Measurements from ENCODE around the gene RAB5A.
"Not testable (repeated sequence)": the region's sequence is repeated elsewhere in the genome, so short reads cannot be mapped to it uniquely, and the experiment has no call there.

RAB5A gene, protein sequence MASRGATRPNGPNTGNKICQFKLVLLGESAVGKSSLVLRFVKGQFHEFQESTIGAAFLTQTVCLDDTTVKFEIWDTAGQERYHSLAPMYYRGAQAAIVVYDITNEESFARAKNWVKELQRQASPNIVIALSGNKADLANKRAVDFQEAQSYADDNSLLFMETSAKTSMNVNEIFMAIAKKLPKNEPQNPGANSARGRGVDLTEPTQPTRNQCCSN

DNA sequence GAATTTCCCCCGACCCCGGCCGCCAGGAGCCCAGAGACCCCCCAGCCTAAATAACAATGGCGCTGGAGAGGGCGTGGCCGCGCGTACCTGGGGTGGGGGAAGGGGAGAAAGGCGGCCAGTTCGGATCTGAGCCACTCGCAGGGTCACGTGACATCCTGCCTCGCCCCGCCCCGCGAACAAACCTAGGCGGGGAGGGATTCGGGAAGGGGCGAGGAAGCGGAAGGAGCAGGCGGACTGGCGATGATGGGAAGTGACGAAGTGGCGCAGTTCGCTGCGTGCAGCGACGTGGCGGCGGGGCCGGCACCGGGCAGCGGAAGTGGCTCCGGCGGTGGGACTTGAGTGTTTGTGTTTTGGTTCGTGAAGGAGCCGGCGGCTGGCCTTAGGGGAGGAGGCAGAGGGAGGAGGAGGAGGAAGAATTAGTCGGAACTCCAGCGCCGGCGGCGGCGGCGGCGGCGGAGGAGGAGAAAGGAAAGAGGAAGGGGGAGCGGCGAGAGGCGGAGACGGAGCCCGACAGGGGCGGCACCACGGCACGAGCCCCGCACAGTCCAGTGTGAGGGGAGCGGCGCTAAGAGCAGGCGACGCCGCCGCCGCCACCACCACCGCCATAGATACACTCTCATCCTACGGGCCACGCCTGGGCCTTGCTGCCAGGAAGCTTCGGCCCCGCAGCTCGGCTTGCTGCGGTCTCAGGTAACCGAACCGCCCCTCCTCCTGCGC, at the start of gene RAB5A:
Gene RAB5A (plus strand): TSS at position 266 of the 717 bp plus-strand sequence. CDS start 3,802 bp downstream, outside the sequence.
- peak; percentile 91 for DNase-seq

DNA sequence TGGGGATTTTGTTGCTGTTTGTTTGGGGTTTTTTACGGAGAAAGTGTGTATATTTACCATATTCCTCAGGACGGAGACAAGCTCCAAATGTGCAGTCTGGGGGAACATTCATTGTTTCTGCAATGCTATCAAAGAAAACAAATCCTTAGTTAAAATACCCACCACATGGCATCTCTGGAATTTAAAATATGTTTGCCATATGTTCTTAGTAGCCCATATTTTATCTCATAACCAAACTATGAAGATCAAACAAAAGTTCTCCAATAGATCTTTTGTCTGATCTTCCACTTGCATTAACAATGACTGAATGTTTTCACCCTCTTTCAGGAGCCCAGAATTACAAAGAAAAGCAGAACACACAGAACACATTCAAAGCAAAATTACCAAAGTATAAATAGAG, 48.2 kb upstream of the RAB5A start:
- no peak for DNase-seq

DNA sequence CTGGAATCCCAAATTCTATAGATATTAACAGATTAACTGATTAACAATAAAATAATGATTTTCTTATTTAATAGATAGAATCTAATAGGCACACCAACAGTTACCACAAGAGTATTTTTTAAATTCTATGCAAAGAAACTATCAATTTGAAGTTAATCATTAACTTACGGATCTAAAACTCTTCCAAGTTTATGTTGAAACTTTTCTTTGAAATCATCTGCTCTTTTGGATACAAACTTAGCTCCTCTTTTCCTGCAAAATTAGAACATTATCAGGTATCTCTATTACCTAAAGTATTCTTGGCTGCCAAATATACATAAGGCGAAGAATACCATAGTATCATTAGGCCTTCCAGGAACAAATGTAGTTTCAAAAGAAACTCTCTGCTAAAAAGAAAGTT, 47.6 kb upstream of the RAB5A start:
- no peak for DNase-seq

DNA sequence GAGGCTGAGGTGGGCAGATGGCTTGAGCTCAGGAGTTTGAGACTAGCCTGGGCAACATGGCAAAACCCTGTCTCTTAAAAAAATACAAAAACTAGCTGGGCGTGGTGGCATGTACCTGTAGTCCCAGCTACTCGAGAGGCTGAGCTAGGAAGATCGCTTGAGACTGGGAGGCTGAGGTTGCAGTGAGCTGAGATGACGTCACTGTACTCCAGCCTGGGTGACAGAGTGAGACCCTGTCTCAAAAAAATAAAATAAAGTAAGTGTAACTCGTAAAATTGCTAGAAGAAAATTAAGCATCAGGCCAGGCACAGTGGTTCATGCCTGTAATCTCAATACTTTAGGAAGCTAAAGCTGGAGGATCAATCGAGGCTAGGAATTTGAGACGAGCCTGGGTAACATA, 47.1 kb upstream of the RAB5A start:
- DNase-seq, result not testable (repeated sequence)

DNA sequence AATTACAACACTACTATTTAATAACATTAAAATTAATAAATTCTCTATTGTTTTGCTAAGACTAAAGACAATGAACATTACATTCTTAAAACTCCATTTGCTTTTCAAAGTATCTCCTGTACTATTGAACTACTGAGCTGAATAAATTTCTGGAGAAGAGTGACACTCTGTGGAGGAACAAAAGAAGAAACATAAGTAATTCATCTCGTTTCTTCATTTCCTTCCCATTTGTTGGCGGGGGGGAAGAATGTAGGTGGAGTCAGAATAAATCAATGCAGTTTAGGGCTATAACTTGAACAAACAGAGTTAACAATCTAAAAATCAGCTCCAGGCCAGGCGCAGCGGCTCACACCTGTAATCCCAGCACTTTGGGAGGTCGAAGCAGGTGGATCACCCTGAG, 45.6 kb upstream of the RAB5A start:
- no peak for DNase-seq

DNA sequence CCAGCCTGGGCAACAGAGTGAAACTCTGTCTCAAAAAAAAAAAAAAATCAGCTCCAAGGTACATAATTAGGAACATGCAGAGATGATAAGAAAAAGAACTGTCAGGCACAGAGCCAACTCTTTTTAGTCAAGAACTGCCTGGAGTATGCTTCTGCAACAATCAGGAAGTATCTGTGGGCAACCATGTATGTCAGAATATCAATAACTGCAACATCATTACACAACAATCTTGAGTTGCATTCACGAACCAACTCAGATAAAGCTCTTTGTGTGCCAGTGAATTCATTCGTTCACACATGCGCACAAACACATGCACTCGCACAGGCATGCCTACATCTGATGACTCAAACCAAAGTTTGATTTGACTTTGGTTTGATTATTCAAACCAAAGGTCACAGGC, 45.0 kb upstream of the RAB5A start:
- DNase-seq, result no peak

DNA sequence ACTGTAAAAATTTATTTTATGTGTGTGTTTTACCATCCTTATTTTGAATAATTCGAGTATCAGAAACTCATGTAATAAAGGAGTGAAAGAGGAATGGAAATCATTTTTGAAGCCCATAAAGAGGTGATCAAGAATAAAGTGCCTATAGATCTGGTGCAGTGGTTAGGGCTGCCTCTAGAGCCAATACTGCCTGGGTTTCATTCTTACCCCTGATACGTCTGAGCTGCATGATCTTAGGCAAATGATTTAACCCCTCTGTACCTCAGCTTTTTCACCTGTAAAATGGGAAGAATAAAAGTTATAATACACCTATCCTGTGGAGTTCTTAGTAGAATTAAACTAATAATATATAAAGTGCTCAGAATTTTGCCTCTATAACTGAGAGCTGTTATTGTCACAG, 43.2 kb upstream of the RAB5A start:
- no peak for DNase-seq

DNA sequence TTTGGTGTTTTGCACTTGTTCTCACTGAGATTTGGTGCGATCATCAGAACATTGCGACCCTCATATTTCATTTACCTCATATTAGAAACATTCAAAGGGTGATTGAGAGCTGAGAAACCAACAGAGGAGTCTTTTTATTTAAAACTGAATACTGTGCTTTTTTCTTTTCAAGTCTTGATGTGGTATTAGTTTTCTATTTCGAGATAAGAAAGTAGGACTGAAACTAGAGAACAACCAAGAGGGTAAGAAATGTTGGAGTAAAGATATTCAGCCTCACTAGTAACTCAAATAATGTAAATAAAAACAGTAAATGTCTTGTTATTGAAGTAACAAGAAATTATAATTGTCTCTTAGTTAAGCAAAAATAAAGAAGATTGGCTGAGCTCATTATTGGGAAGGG, 39.4 kb upstream of the RAB5A start:
- DNase-seq, result no peak

DNA sequence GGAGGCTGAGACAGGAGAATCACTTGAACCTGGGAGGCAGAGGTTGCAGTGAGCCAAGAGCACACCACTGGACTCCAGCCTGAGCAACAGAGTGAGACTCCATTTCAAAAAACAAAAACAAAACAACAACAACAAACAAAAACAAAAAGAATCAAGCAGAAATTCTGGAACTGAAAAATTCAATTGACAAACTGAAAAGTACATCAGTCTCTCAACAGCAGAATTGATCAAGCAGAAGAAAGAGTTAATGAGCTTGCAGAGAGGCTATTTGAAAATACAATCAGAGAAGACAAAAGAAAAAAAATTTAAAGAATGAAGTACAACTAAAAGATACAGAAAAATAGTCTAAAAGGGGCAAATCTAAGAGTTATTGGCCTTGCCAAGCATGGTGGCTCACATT, 35.4 kb upstream of the RAB5A start:
- no peak for DNase-seq

DNA sequence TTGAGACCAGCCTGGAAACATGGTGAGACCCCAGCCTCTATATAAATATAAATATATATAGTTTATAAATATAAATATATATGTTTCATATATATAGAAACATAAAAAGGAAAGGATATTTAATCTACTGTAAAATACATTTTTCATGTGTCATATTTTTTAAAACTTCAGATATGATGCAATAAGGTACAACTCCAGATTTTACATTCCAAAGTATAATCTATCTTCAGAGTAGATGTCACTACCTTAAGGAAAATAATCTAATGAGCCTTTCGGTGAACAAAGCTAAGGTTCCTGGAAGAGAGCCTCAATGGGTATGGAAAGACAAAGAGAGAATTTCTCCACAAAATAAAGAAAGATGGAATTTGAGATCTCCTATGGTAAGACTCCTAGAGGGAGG, 29.7 kb upstream of the RAB5A start:
- DNase-seq, result no peak

DNA sequence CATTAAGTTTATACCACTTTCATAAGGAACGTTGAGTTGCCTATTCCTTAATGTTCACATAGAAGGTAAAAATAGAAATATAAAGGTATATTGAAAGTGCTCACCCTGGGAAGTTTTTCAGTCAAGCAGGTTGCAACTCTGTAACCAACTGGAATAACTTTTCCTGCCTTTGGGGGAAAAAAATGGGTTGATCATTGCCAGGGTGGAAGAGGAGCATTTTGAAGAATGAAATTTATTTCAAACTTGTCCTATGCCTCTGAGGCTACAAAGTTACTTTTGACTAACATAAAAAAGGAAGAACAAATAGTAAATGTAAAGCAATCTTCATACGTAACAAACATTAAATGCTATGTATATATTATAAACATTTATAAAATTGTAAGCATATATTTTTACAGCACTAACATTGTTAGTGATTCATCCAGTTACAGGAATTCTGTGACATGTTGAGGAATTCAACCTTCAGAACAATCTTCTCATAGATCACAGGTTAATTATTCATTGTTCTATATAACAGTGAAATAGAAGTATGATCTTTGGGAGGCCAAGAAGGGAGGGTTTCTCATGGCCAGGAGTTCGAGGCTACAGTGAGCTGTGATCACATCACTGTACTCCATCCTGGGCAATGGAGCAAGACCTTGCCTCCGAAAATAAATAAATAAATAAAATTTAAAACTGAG, 26.4 kb upstream of the RAB5A start:
- DNase-seq, result no peak

DNA sequence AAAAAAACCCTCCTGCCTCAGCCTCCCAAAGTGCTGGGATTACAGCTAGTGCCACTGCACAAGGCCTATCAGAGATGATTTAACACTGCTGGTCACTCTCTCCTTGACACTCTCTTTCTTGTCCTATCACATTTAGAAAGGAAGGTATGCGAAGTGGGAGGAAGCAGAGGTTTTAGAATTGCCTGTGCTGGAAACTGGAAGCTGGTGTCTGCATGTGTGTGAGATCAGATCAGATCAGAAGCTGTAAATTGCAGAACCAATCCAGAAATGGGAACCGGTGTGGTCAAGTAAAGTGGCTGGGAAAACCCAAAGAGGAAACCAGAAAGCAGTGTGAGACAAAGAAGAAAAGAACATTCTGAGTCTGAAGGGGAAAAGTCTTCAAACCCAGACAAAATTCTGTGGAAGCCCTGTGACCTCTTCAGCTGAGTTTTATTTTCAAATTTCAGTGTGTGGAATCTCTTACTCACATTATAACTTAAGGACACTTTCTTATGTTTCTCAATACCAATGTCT, 15.7 kb upstream of the RAB5A start:
- DNase-seq, result no peak

DNA sequence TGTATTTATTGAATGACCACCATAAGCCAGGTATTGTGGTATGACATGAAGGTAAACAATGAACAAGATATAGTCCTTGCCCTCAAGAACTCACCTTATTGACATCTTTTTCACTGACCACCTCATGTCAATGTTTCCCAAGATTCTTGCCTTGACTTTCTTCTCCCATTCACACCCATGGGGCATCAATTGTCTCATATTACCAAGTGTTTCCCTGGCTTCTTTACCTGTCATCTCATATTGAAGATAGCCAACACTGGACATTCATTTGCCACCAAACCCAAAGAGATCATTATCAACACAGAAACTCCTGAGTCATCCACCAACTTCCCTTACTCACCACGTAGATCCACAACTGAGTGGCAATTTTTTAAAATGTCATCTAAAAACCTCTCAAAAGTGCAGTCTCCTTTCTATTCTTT, 15.1 kb upstream of the RAB5A start:
- DNase-seq, result no peak

DNA sequence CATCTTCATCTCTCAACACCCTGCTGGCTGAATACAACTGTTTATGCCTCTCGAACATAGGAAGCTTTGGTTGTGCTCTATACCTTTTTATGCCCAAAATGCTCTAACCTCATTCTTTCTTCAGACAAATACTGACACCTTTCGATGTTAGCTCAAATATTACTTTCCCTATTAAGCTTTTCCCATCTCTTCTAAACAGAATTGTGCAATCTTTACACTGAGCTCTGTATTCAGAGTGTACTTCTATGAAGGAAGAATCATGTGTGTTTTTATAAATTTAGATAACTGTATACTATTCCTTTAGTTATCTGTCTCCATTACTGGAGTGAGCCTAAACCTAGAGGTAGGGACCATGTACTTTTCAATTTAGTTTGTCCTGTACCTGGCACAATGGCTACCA, 14.5 kb upstream of the RAB5A start:
- no peak for DNase-seq

DNA sequence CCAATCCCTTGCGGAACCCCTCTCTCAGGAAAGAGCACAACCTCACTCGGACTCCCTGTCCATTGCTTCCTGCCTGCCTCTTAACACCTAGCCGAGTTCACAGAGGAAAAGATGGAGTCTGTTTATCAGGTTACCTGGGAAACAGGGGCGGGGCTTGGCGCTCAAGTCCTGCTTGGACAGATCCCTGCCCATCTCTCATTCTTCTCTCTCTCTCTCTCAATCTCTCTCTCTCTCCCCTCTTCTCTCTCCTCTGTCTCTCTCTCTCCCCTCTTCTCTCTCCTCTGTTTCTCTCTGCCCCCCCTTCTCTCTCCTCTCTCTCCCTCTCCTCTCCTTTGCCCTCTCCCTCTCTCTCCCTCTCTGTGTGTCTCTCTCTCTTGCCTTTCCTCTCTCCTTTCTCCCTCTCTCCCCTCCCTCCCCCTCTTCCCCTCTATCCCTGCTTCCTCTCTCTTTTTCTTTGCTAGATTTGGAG, 12.8 kb upstream of the RAB5A start, which contains the start of gene EFHB:
Gene EFHB (minus strand): TSS at position 120 of the 469 bp plus-strand sequence. CDS start 199 bp downstream, outside the sequence.
- no peak for DNase-seq

DNA sequence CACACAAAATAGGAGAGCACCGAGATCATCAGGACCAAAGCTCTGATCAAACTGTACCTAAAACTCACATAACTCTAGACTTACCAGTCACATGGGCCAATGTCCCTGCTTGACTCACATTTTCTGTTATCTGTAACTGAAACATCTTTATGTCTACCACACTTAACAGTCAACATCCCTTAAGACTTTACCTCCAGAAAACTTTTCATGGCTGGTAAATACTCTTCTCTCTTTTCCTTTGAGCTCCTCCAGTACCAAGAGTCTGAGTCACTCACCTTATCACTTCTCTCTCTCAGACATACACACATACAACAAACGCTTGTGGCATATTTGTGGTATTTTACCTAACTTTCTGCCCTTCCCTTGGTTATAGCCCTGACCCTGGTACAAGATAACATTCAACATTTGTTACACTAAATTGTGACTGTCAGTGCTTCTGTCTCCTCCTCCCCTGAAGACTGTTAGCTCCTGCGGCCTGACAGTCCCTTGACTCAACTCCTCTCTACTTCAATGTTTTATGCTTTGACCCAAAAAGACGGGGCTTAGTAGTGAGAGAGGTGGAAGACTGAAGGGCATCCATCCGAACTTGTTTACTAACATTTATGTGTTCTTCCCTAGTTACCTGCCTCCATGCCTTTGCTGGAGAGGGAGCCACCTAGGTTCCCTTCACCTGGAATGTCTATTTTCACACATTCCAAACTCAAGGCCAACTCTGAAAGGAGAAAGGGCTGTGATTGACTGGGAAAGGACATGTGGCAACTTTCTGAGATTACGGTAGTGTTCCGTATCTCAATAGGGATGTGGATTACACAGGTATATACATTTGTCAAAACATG, 9.2 kb upstream of the RAB5A start:
- no peak for DNase-seq

DNA sequence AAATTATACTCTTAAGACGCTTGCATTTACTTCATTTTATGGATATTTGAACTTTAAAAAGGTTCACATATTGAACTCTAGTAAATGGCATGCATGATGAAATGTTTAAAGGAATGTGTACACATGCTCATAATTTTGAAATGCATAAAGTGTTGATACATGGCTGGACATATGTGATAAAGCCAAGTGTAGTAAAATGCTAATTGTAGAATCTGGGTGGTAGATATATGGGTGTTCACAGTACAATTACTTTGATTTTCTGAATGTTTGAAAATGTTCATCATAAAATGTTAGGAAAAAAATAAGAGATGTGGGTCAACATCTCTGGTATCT, 8.6 kb upstream of the RAB5A start:
- no peak for DNase-seq

DNA sequence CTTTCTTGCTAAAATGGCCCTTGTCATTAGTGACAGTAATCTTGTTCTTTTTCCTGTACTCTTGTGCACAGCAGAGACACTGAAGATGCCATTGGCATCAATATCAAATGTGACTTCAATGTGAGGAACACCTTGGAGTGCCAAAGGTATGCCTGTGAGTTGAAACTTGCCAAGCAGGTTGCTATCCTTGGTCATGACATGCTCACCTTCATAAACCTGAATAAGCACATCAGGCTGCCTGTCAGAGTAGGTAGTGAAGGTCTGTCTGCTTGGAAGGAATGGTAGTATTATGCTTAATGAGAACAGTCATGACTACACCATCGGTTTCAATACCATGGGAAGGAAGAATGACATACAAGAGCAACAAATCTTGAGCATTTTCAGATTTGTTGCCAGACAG, 6.3 kb upstream of the RAB5A start:
- no peak for DNase-seq

DNA sequence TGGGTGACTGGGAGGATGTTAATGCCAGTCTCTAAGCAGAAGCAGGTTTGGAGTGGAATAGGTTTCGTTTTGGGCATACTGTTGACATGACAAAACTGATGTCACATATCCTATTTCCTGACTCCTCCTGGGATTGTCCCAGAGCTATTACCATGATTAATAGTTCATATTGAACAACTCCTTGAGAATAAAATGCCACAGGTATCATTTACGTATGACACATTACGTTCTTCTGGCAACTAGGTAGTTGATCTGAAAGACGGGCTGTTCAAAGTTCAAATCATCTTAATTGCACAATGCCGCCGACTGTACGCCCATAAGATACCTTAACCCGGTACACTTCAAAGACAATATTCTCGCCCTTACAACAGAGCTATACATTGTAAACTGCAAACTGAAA, 1.4 kb upstream of the RAB5A start:
- DNase-seq, result no peak

DNA sequence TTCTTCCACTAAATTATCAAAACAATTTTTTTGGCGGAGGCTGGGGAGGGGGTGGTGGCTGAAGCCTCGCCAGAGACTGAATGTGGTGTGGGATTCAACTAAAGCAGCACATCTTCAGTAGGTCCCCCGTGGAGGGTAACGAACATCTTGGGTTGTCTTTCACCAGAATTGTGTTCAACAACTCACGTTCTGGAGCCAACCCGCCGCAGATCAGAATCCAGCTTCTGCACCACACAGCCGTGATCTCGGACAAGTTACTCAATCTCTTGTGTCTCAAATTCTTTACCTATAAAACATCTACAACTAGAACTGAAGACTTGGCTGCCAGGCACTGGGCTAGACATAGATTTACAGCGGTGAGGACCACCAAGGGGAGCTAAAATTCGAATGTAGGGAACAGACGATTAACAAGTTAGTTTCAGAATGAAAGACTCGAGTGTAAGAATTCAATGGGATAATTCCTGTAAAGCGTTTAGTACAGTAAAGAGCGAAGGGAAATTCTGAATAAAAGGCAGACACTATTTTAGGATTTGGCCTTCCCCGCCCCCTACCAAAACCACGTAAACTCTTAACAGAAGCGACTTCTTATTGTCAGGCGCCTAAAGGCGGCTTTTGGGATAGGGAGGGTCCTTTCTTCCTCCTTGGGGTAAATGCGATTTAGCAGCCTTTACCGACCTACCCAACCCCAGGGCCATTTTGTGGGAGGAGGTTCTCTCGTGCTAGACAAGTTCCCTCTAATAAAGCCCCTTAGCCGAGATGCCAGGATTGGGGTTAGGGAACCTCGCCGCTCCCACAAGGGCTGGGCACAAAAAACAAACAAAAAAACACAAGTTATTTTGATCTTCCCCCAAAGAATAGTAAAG, 697 bp upstream of the RAB5A start:
- DNase-seq, result no peak

DNA sequence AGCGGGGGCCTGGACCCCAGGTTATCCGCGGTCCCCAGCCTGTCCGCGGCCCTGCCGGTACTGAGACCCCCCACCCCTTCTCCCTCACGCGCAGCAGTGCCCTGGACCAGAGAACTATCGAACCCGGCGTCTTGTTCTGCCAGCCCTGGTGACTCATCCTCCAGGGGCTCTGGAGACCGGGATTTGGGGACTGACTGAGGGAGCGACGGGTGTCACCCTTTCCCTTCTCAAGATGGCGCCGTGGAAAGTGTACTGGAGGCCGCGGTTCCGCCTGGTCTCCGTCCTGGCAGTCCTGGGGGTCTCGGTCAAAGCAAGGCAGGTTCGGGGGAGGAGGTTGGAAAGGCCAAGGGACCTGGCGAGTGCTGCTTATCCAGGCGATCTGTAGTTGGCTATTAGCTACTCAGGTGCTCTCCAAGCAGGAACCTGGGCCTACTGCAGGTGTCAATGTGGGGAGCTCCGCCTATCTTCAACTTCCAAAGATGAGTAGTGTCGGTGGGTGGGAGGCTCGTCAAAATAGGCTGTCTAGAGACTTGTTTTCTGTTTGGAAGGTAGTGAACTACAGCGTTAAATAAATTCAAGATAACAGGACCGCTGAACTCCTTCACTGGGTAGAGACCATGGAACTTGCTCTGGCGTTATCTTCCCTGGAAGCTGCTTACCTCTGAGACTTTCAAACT, 790 bp downstream of the RAB5A start:
- peak; percentile 0 for DNase-seq

DNA sequence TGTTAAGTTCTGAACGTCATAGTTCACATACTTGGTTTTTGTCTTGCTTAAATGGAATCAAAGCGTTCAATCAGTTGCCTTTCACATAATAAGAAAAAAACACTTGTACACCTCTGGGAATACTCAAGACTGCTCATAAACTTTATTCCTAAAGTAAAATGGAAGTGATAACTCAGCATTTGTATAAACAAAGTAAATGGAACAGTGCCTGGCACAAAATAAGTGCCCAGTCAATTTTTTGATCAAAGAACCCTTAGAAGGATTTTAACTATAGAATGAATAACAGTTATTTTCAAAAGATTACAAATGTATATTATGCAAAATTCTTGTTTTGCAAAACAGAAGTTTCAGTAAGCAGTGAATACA, 1.3 kb downstream of the RAB5A start:
- DNase-seq, result no peak

All from NCI-H524 treated with DMSO at 0.1 percent for 48 hours (cell line).